ENCODE data around the gene SUN2. TPM values are rescaled to one million over a fixed set of nuclear protein-coding genes. Genes with fewer than 3 reads are reported as not detected.
A peak's percentile ranks its signal among the peaks of the same experiment; 100 is the strongest.

SUN2 gene
- total and polyA plus RNA-seq, 2 donors (not counting 1 experiment from before 2014, with no cell fraction given), result 224 to 305 TPM

GRCh38 chr22:38730411-38730871, 25.4 kb downstream of the SUN2 start:
- Histone ChIP-seq H3K9ac (ENCODE audit: low read length) (no peak overlapping the region), H3K36me3 (replicated peaks in 1 of 2; ENCODE audit: control extremely low read depth in 1 of 2, control insufficient read depth in 1 of 2, extremely low read depth in 1 of 2, insufficient read depth in 2 of 2, low read length in 1 of 2) (peaks cover 3 to 89% of the 10 kb centered on the region in 2 experiments), H3K4me1 (ENCODE audit: control insufficient read depth in 2 of 2, insufficient read depth in 2 of 2, low read length in 2 of 2) (peaks cover 0 to 6% of the 10 kb centered on the region in 2 donors), H3K79me2 (ENCODE audit: control insufficient read depth, insufficient read depth, low read length) (peaks cover 27% of the 10 kb centered on the region), H3K9me3 (ENCODE audit: control extremely low read depth in 1 of 3, control insufficient read depth in 2 of 3, insufficient read depth in 1 of 3, low read length in 2 of 3) (no peaks in the 10 kb centered on the region), H4K20me1 (ENCODE audit: control insufficient read depth, insufficient read depth, low read length, poor library complexity, severe bottlenecking) (peaks cover 86% of the 10 kb centered on the region), H3K27me3 (replicated peaks in 1 of 4; ENCODE audit: control extremely low read depth in 1 of 4, control insufficient read depth in 3 of 4, insufficient read depth in 4 of 4, low read length in 3 of 4) (no peaks in the 10 kb centered on the region), H3K27ac (ENCODE audit: low read length in 2 of 2) (no peak overlapping the region), H2AFZ (ENCODE audit: insufficient read depth, low read depth, low read length, poor library complexity, severe bottlenecking) (no peak overlapping the region), H3K4me2 (replicated peaks; ENCODE audit: low read depth, low read length, poor library complexity, severe bottlenecking) (no peak overlapping the region), H3K4me3 (ENCODE audit: control extremely low read depth in 1 of 5, extremely low read depth in 1 of 5, insufficient read depth in 1 of 5, low read depth in 2 of 5, low read length in 4 of 5) (no peak overlapping the region)
- Mint-ChIP-seq H3K9me3 (ENCODE audit: insufficient read depth) (no peaks in the 10 kb centered on the region), H3K27me3 (no peaks in the 10 kb centered on the region), H3K4me1 (peaks cover 22% of the 10 kb centered on the region), H3K4me3 (no peak overlapping the region), H3K27ac (peak overlapping the region; percentile 5)
- TF ChIP-seq CTCF (IDR thresholded peaks at IDR 0.05) (no peak), EZH2 (IDR thresholded peaks at IDR 0.05; ENCODE audit: borderline replicate concordance, insufficient read depth, low read depth, low read length, poor library complexity, severe bottlenecking) (no peak)
- ChIA-PET CTCF (interaction anchor here (1.0 to 8.3 kb wide), 3 partner anchors 24 to 69 kb away, joined by 3 to 81 read pairs (median 3); no protein-coding TSS in a partner anchor), POLR2A (interaction anchor here (0.5 to 1.2 kb wide), 3 partner anchors 21 to 385 kb away, joined by 3 to 7 read pairs (median 3); no protein-coding TSS in a partner anchor)
- 97% methylated on average over 9 of the region's 13 CpGs for WGBS (ENCODE audit: insufficient coverage)
- no peak for DNase-seq
- no peak for ATAC-seq (ENCODE audit: low read depth)
- intact Hi-C loops (cut with micrococcal nuclease), result no loop called here

GRCh38 chr22:38729946-38730345, 25.9 kb downstream of the SUN2 start:
- peaks cover 31% of the 10 kb centered on the region for H3K79me2 ChIP-seq (ENCODE audit: control insufficient read depth, insufficient read depth, low read length)
- no peak for ATAC-seq (ENCODE audit: low read depth)
- Mint-ChIP-seq H3K4me1 (peaks cover 18% of the 10 kb centered on the region), H3K27ac (peak overlapping the region; percentile 26), H3K27me3 (no peaks in the 10 kb centered on the region), H3K4me3 (no peak overlapping the region), H3K9me3 (ENCODE audit: insufficient read depth) (no peaks in the 10 kb centered on the region)
- H3K36me3 ChIP-seq (replicated peaks in 1 of 2; ENCODE audit: control extremely low read depth in 1 of 2, control insufficient read depth in 1 of 2, extremely low read depth in 1 of 2, insufficient read depth in 2 of 2, low read length in 1 of 2), result peaks cover 3 to 90% of the 10 kb centered on the region in 2 experiments
- H3K4me3 ChIP-seq (ENCODE audit: control extremely low read depth in 1 of 5, extremely low read depth in 1 of 5, insufficient read depth in 1 of 5, low read depth in 2 of 5, low read length in 4 of 5), result no peak overlapping the region
- WGBS (ENCODE audit: insufficient coverage), result 100% methylated on average over 3 of the region's 6 CpGs
- CTCF ChIA-PET, result interaction anchor here (1.0 to 8.3 kb wide), 3 partner anchors 24 to 70 kb away, joined by 3 to 81 read pairs (median 3); no protein-coding TSS in a partner anchor
- H3K9ac ChIP-seq (ENCODE audit: low read length), result no peak overlapping the region
- no peak overlapping the region for H3K27ac ChIP-seq (ENCODE audit: low read length in 2 of 2)
- DNase-seq, result no peak
- peaks cover 0 to 6% of the 10 kb centered on the region in 2 donors for H3K4me1 ChIP-seq (ENCODE audit: control insufficient read depth in 2 of 2, insufficient read depth in 2 of 2, low read length in 2 of 2)
- no peak overlapping the region for H3K4me2 ChIP-seq (replicated peaks; ENCODE audit: low read depth, low read length, poor library complexity, severe bottlenecking)
- H3K9me3 ChIP-seq (ENCODE audit: control extremely low read depth in 1 of 3, control insufficient read depth in 2 of 3, insufficient read depth in 1 of 3, low read length in 2 of 3), result no peaks in the 10 kb centered on the region
- H2AFZ ChIP-seq (ENCODE audit: insufficient read depth, low read depth, low read length, poor library complexity, severe bottlenecking), result no peak overlapping the region
- no peak for TF ChIP-seq CTCF (IDR thresholded peaks at IDR 0.05)
- no peak for TF ChIP-seq EZH2 (IDR thresholded peaks at IDR 0.05; ENCODE audit: borderline replicate concordance, insufficient read depth, low read depth, low read length, poor library complexity, severe bottlenecking)
- no peaks in the 10 kb centered on the region for H3K27me3 ChIP-seq (replicated peaks in 1 of 4; ENCODE audit: control extremely low read depth in 1 of 4, control insufficient read depth in 3 of 4, insufficient read depth in 4 of 4, low read length in 3 of 4)
- intact Hi-C loops (cut with micrococcal nuclease), result no loop called here
- H4K20me1 ChIP-seq (ENCODE audit: control insufficient read depth, insufficient read depth, low read length, poor library complexity, severe bottlenecking), result peaks cover 86% of the 10 kb centered on the region
- POLR2A ChIA-PET, result interaction anchor here (0.5 kb wide), 1 partner anchor 385 kb away, joined by 7 read pairs; no protein-coding TSS in a partner anchor

All from B cell (primary cell).